Smooth muscle cell (in vitro differentiated cells): Measurements from ENCODE around the gene CLIC1. TPM values are rescaled to one million over a fixed set of nuclear protein-coding genes. Genes with fewer than 3 reads are reported as not detected.
A peak's percentile ranks its signal among the peaks of the same experiment; 100 is the strongest.

ENCODE experiments used
- DNase-seq: peaks from one replicate; lab custom pipeline; 2025; ENCODE audit not compliant: unreplicated experiment; lab: John Stamatoyannopoulos, UW
- H2AFZ ChIP-seq: fragments of 200-600 bp; sonication (generic); 2 replicates; pipeline ENCODE4 v1.6.0; 2016; ENCODE audit warnings: antibody characterized with exemption, low read depth, mild to moderate bottlenecking
- H3F3A ChIP-seq: fragments of 200-600 bp; sonication (generic); 2 replicates; pipeline ENCODE4 v1.6.0; 2017; ENCODE audit warnings: antibody characterized with exemption, low read depth
- H3K27ac ChIP-seq: fragments of 200-600 bp; sonication (generic); 2 replicates; pipeline ENCODE4 v1.5.1; 2016; ENCODE audit warnings: low read depth, mild to moderate bottlenecking
- H3K27me3 ChIP-seq: fragments of 200-600 bp; sonication (generic); 2 replicates; pipeline ENCODE4 v1.6.1; 2016; ENCODE audit warnings: low read depth, mild to moderate bottlenecking
- H3K36me3 ChIP-seq: fragments of 200-600 bp; sonication (generic); 2 replicates; pipeline ENCODE4 v1.5.1; 2016; ENCODE audit warnings: low read depth
- H3K4me1 ChIP-seq: fragments of 200-600 bp; sonication (generic); 2 replicates; pipeline ENCODE4 v1.5.1; 2016; ENCODE audit warnings: low read depth
- H3K4me2 ChIP-seq: fragments of 200-600 bp; sonication (generic); 2 replicates; pipeline ENCODE4 v1.6.0; 2016; ENCODE audit warnings: mild to moderate bottlenecking
- H3K4me3 ChIP-seq: fragments of 200-600 bp; sonication (generic); 2 replicates; pipeline ENCODE4 v1.5.1; 2016; ENCODE audit warnings: mild to moderate bottlenecking
- H3K79me2 ChIP-seq: fragments of 200-600 bp; sonication (generic); 2 replicates; pipeline ENCODE4 v1.6.0; 2016; ENCODE audit warnings: low read depth, mild to moderate bottlenecking
- H3K9ac ChIP-seq: fragments of 200-600 bp; sonication (generic); 2 replicates; pipeline ENCODE4 v1.6.0; 2016; ENCODE audit warnings: low read depth
- H3K9me3 ChIP-seq: fragments of 200-600 bp; sonication (generic); replicated peaks from 2 replicates; pipeline ENCODE4 v1.5.1; 2016; ENCODE audit warnings: low read depth
- H4K20me1 ChIP-seq: fragments of 200-600 bp; sonication (generic); 2 replicates; pipeline ENCODE4 v1.6.0; 2016; ENCODE audit warnings: low read depth
- CTCF ChIP-seq: fragments of 200-600 bp; sonication (generic); IDR thresholded peaks from 2 replicates; pipeline ENCODE4 v1.5.1; 2017; ENCODE audit warnings: borderline replicate concordance, mild to moderate bottlenecking, antibody characterized with exemption; ENCODE audit not compliant: insufficient read depth, poor library complexity, severe bottlenecking
- WGBS: methylation state at CpG from one replicate; pipeline ENCODE4 v1.1.7; 2016; ENCODE audit warnings: low lambda C conversion rate; 5-methylcytosine and 5-hydroxymethylcytosine counted together
- polyA plus RNA-seq: library from polyadenylated mRNA; unstranded; fragments of >200 nt; fragmentation: Nextera tagmentation; extraction: Ambion mirVana; gene quantifications from 2 replicates; pipeline ENCODE4 v1.2.1, GENCODE V29; 2016
- total RNA-seq: library from RNA; depleted of rRNA; stranded (reverse); fragments of >200 nt; gene quantifications from 2 replicates; pipeline ENCODE4 v1.2.3, GENCODE V29; 2014

Gene CLIC1
- total and polyA plus RNA-seq, 2 experiments from 2014 or later: 417 to 628 TPM

DNA sequence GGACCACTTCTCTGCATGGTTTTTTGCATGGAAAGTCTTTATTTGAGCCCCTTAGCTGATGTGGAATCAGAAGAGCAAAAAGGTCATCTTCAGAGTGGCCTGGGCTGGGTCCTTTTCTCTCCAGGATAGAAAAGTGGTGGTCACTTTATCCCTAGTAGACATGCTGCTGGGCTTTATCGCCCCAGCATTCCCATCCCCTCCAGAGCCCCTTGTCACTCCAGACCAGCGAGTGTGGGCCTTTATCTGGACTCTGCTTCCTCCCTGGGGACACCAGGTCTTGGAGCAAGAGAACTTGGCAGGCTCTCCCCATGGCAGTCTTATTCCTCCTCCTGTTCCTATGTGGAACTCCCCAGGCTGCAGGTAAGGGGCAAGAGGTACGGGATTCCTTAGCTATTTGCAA lies 29.7 kb downstream of the CLIC1 start, which contains the start of gene LY6G6F:
LY6G6F (plus strand) TSS at position 268 of the 400 bp plus-strand sequence; CDS start at position 309, 41 bp downstream.
- Histone ChIP-seq H3K9ac (no peak within 1 kb of the TSS), H4K20me1 (no peaks in the 10 kb centered on the region)
- no peak for TF ChIP-seq CTCF

GRCh38 chr6:31705931-31706330 lies 30.4 kb downstream of the CLIC1 start:
- Histone ChIP-seq H3K4me1 (peaks cover 10% of the 10 kb centered on the region), H3K4me3 (no peak overlapping the region), H3F3A (no peaks in the 10 kb centered on the region), H3K9ac (no peak overlapping the region), H3K4me2 (no peak overlapping the region), H3K79me2 (peaks cover 20% of the 10 kb centered on the region), H3K27ac (no peak overlapping the region), H3K27me3 (no peaks in the 10 kb centered on the region), H3K9me3 (no peaks in the 10 kb centered on the region), H3K36me3 (no peaks in the 10 kb centered on the region), H2AFZ (no peak overlapping the region), H4K20me1 (peaks cover 4% of the 10 kb centered on the region)
- no peak for TF ChIP-seq CTCF
- DNase-seq: no peak
- WGBS: 89% methylated on average over 6 of the region's 6 CpGs

More for the DNA sequence above, 29.7 kb downstream of the CLIC1 start, which contains the start of gene LY6G6F:
- H2AFZ ChIP-seq: no peak within 1 kb of the TSS
- no peaks in the 10 kb centered on the region for H3F3A ChIP-seq
- no peak for DNase-seq
- H3K27me3 ChIP-seq: no peaks in the 10 kb centered on the region
- H3K9me3 ChIP-seq: no peaks in the 10 kb centered on the region
- WGBS: 68% methylated on average over 3 of the region's 3 CpGs
- no peak within 1 kb of the TSS for H3K27ac ChIP-seq
- peaks cover 8% of the 10 kb centered on the region for H3K4me1 ChIP-seq
- H3K36me3 ChIP-seq: no peaks in the 10 kb centered on the region
- no peak within 1 kb of the TSS for H3K4me3 ChIP-seq
- H3K79me2 ChIP-seq: peaks cover 13% of the 10 kb centered on the region
- H3K4me2 ChIP-seq: no peak within 1 kb of the TSS

DNA sequence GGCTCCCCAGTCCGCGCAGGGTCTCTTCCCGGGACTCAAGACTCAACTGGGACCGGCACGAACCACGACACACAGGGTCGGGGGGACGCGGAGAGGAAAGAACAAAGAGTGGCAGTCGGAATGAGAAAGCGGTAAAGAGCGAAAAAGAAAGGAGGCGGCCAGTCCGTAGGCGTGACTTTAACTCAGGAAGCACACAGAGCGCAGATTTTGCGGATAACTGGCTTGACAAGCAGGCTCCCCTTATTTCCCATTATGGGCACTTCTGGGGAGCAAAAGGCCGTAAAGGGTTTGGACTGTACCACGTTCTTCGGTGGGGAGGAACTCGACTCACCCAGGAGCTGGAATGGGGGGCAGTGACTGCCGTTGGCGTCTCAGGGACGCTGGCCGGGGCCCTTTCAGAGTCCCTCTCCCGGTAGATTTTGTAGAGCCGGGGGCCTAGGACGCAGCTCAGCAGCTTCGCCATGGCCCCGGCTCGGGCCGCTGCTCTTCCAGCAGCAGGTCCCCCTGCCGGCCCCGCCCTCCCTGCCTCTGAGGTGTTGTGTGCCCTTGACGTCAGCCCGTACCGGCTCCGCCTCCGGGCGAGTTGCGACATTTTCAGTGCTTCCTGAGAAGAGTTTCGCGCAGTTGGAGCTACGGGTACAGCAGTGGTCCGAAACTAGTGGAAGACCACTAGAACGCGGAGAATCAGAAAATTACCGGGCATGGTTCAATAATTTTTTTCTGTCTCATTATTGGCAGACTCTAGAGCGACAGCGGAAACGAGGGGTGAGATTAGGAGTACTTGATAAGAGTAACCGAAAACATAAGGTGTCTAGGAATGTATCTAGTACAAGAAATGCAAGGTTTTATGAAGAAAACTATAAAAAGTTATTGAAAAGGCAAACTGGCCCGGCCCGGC lies 33.3 kb downstream of the CLIC1 start, which contains the start of gene ABHD16A:
ABHD16A (minus strand) TSS at position 506 of the 898 bp plus-strand sequence; CDS start at position 463, 43 bp downstream.
- Histone ChIP-seq H3K9me3 (no peaks in the 10 kb centered on the region), H3K27me3 (no peaks in the 10 kb centered on the region), H3K79me2 (peaks cover 27% of the 10 kb centered on the region), H2AFZ (peak within 1 kb of the TSS; percentile 82), H3K9ac (peak within 1 kb of the TSS; percentile 90), H3K4me2 (peak within 1 kb of the TSS; percentile 86), H3K4me1 (peaks cover 10% of the 10 kb centered on the region), H3K36me3 (no peaks in the 10 kb centered on the region), H3F3A (no peaks in the 10 kb centered on the region), H4K20me1 (peaks cover 5% of the 10 kb centered on the region), H3K27ac (peak within 1 kb of the TSS; percentile 81), H3K4me3 (peak within 1 kb of the TSS; percentile 71)
- TF ChIP-seq CTCF: no peak
- WGBS: 2% methylated on average over 54 of the region's 54 CpGs
- DNase-seq: peak; percentile 82
